Hepatocyte (in vitro differentiated cells): ENCODE measurements around the gene CRYZL1. TPM values are rescaled to one million over a fixed set of nuclear protein-coding genes. Genes with fewer than 3 reads are reported as not detected.
"Not testable (repeated sequence)": the region's sequence is repeated elsewhere in the genome, so short reads cannot be mapped to it uniquely, and the experiment has no call there.

ENCODE experiments used
- DNase-seq: peaks from one replicate; pipeline ENCODE4 v3.0.0-alpha.2; 2016; ENCODE audit warnings: low spot score
- H2AFZ ChIP-seq: fragments of 200-600 bp; sonication (generic); 2 replicates; pipeline ENCODE4 v1.6.0; 2016; ENCODE audit warnings: antibody characterized with exemption, mild to moderate bottlenecking
- H3K27ac ChIP-seq: fragments of 200-600 bp; sonication (generic); 2 replicates; pipeline ENCODE4 v1.5.1; 2016; ENCODE audit warnings: mild to moderate bottlenecking
- H3K27me3 ChIP-seq: fragments of 200-600 bp; sonication (generic); 2 replicates; pipeline ENCODE4 v1.6.1; 2016
- H3K36me3 ChIP-seq: fragments of 200-600 bp; sonication (generic); replicated peaks from 2 replicates; pipeline ENCODE4 v1.5.1; 2016; ENCODE audit warnings: low read depth; ENCODE audit not compliant: insufficient read depth
- H3K4me1 ChIP-seq: fragments of 200-600 bp; sonication (generic); 2 replicates; pipeline ENCODE4 v1.5.1; 2016; ENCODE audit warnings: mild to moderate bottlenecking, moderate library complexity; ENCODE audit not compliant: insufficient read depth
- H3K4me2 ChIP-seq: fragments of 200-600 bp; sonication (generic); 2 replicates; pipeline ENCODE4 v1.6.0; 2016
- H3K4me3 ChIP-seq: fragments of 200-600 bp; sonication (generic); 2 replicates; pipeline ENCODE4 v1.5.1; 2016; ENCODE audit warnings: mild to moderate bottlenecking
- H3K79me2 ChIP-seq: fragments of 200-600 bp; sonication (generic); 2 replicates; pipeline ENCODE4 v1.6.0; 2017; ENCODE audit warnings: mild to moderate bottlenecking
- H3K9me2 ChIP-seq: fragments of 200-600 bp; sonication (generic); replicated peaks from 2 replicates; pipeline ENCODE4 v1.6.0; 2017; ENCODE audit warnings: mild to moderate bottlenecking; ENCODE audit not compliant: insufficient read depth
- H3K9me3 ChIP-seq: fragments of 200-600 bp; sonication (generic); 2 replicates; pipeline ENCODE4 v1.5.1; 2016; ENCODE audit warnings: low read depth, mild to moderate bottlenecking
- H4K20me1 ChIP-seq: fragments of 200-600 bp; sonication (generic); 2 replicates; pipeline ENCODE4 v1.6.0; 2016; ENCODE audit warnings: mild to moderate bottlenecking; ENCODE audit not compliant: insufficient read depth, poor library complexity, severe bottlenecking
- EZH2 ChIP-seq: fragments of 200-600 bp; sonication (generic); IDR thresholded peaks from 2 replicates; pipeline ENCODE4 v1.6.1; 2016; ENCODE audit warnings: antibody characterized with exemption, mild to moderate bottlenecking, borderline replicate concordance
- EZH2phosphoT487 ChIP-seq: fragments of 200-600 bp; sonication (generic); IDR thresholded peaks from one replicate; pipeline ENCODE4 v1.6.1; 2018; ENCODE audit warnings: antibody characterized with exemption, mild to moderate bottlenecking, low read depth, moderate library complexity; ENCODE audit not compliant: unreplicated experiment, severe bottlenecking
- WGBS: methylation state at CpG from one replicate; pipeline ENCODE4 v1.1.6; 2016; ENCODE audit warnings: low lambda C conversion rate; ENCODE audit errors: missing lambda C conversion rate; 5-methylcytosine and 5-hydroxymethylcytosine counted together
- polyA plus RNA-seq: library from polyadenylated mRNA; unstranded; fragments of >200 nt; fragmentation: Nextera tagmentation; extraction: Ambion mirVana; gene quantifications from 2 replicates; pipeline ENCODE4 v1.2.1, GENCODE V29; 2016
- total RNA-seq: library from RNA; depleted of rRNA; stranded (reverse); fragments of >200 nt; gene quantifications from 2 replicates; pipeline ENCODE4 v1.2.3, GENCODE V29; 2014
- TF ChIP-seq, protein P1 (sequence below): fragments of 200-600 bp; sonication (generic); IDR thresholded peaks from 2 replicates; pipeline ENCODE4 v1.5.1; 2016; ENCODE audit warnings: antibody characterized with exemption, mild to moderate bottlenecking; ENCODE audit not compliant: poor library complexity

Gene CRYZL1
- total and polyA plus RNA-seq, 2 experiments from 2014 or later, result 29.7 to 41.5 TPM

DNA sequence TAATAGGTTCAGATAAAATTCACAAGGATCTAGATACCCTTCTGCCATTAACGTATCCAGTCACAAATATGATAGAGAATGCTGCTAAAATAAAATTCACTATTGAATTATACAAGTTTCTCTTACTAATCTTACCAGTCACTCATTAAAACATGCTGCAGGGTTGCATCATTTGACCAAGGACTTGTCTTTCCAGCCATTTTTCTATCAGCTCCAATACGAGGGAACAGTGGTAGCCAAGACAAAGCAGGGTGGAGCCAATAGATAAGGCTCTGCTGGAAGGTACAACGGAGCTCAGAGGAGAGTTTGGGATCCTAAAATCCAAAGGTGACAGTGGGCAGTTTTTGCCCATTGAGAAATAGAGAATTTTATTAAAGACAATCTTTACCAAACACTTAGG is 57.1 kb downstream of the CRYZL1 start:
- H3K4me2 ChIP-seq, result no peak overlapping the region
- WGBS, result 75% methylated on average over 3 of the region's 3 CpGs
- DNase-seq, result no peak
- H3K9me2 ChIP-seq, result no peaks in the 10 kb centered on the region
- H3K4me3 ChIP-seq, result no peak overlapping the region
- no peaks in the 10 kb centered on the region for H4K20me1 ChIP-seq
- H3K79me2 ChIP-seq, result peaks cover 40% of the 10 kb centered on the region
- H3K4me1 ChIP-seq, result peaks cover 4% of the 10 kb centered on the region
- no peaks in the 10 kb centered on the region for H3K27me3 ChIP-seq
- no peak overlapping the region for H3K27ac ChIP-seq
- TF ChIP-seq EZH2, result no peak
- no peak for TF ChIP-seq EZH2phosphoT487
- TF ChIP-seq, protein P1, sequence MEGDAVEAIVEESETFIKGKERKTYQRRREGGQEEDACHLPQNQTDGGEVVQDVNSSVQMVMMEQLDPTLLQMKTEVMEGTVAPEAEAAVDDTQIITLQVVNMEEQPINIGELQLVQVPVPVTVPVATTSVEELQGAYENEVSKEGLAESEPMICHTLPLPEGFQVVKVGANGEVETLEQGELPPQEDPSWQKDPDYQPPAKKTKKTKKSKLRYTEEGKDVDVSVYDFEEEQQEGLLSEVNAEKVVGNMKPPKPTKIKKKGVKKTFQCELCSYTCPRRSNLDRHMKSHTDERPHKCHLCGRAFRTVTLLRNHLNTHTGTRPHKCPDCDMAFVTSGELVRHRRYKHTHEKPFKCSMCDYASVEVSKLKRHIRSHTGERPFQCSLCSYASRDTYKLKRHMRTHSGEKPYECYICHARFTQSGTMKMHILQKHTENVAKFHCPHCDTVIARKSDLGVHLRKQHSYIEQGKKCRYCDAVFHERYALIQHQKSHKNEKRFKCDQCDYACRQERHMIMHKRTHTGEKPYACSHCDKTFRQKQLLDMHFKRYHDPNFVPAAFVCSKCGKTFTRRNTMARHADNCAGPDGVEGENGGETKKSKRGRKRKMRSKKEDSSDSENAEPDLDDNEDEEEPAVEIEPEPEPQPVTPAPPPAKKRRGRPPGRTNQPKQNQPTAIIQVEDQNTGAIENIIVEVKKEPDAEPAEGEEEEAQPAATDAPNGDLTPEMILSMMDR, result no peak
- H3K36me3 ChIP-seq, result no peaks in the 10 kb centered on the region
- no peak overlapping the region for H2AFZ ChIP-seq
- H3K9me3 ChIP-seq, result no peaks in the 10 kb centered on the region

DNA sequence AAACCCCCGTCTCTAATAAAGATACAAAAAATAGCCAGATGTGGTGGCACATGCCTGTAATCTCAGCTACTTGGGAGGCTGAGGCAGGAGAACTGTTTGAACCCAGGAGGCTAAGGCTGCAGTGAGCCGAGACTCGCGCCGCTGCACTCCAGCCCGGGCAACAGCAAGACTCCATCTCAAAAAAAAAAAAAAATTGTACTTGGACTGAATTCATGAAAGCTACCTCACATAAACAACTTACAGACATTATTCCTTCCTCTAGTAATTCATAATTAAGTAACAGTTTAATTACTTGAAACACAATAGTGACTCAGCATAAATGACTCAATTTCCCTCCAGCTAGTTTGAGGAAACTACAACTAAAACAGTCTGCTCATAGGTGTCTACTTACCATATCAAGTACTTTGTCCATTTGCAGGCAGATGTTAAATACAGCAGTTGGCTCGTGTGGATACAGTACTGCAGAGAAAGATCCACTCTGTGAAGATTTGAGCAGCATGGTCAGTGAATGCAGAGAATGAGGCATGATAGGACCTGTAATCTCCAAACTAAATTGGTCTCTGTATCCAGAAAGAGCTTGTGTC is 62.5 kb downstream of the CRYZL1 start:
- H3K79me2 ChIP-seq, result peaks cover 11% of the 10 kb centered on the region
- H3K27ac ChIP-seq, result peak overlapping the region; percentile 28
- no peak overlapping the region for H3K4me3 ChIP-seq

DNA sequence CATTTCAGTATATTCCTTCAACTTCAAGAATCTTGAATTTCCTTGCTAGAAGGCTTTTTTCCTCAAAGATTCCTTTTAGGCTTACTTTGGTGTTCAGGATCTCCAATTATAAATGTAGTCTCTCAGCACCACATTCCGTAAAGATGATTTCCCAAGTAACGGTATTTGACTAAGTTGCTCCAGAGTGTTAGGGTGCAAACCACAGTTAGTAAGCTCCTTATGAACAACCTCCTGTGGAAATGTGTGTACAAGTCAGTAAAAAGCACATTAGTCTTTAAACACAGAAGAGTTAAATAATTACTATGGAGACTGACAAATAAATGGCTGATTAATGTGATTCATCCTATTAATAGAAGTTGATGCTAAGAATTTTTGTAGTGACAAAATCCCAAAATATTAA is 63.3 kb downstream of the CRYZL1 start:
- Histone ChIP-seq H2AFZ (no peak overlapping the region), H3K4me3 (no peak overlapping the region), H3K27ac (no peak overlapping the region), H4K20me1 (no peaks in the 10 kb centered on the region), H3K36me3 (no peaks in the 10 kb centered on the region), H3K9me2 (no peaks in the 10 kb centered on the region), H3K9me3 (no peaks in the 10 kb centered on the region), H3K79me2 (peaks cover 11% of the 10 kb centered on the region), H3K4me2 (no peak overlapping the region), H3K4me1 (peaks cover 6% of the 10 kb centered on the region), H3K27me3 (no peaks in the 10 kb centered on the region)
- DNase-seq, result no peak
- WGBS, result 86% methylated on average over 2 of the region's 2 CpGs
- TF ChIP-seq EZH2phosphoT487, result no peak
- TF ChIP-seq, protein P1, result no peak
- no peak for TF ChIP-seq EZH2

More for the DNA sequence above, 62.5 kb downstream of the CRYZL1 start:
- WGBS, result 92% methylated on average over 7 of the region's 7 CpGs
- peaks cover 6% of the 10 kb centered on the region for H3K4me1 ChIP-seq
- H3K9me3 ChIP-seq, result no peaks in the 10 kb centered on the region
- no peak overlapping the region for H2AFZ ChIP-seq
- DNase-seq, result no peak
- no peak overlapping the region for H3K4me2 ChIP-seq
- no peaks in the 10 kb centered on the region for H4K20me1 ChIP-seq
- no peaks in the 10 kb centered on the region for H3K9me2 ChIP-seq
- TF ChIP-seq EZH2phosphoT487 (no peak), EZH2 (no peak)
- TF ChIP-seq, protein P1, result no peak
- H3K27me3 ChIP-seq, result no peaks in the 10 kb centered on the region
- no peaks in the 10 kb centered on the region for H3K36me3 ChIP-seq

DNA sequence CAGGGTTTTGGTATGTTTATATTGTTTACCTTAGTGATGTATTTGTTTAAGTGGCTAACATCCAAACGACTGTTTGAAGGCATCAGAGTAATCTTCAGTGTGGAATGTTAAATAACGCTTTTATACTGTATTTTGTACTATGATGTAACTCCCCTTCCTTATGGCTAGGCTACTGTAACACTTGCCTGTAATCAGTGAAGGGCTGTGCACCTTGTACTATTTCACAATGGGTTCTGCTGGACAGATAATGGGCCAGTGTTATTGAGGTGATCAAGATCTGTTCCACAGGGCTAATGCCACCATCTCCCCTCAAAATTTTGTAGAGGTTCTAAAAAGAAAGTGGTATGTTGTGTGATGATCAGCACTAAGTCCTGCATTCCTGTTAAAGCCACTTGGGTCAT is 64.8 kb downstream of the CRYZL1 start:
- not testable (repeated sequence) for H3K27me3 ChIP-seq, H2AFZ ChIP-seq, H3K9me2 ChIP-seq, H3K9me3 ChIP-seq, H3K4me2 ChIP-seq, H3K36me3 ChIP-seq, H3K4me3 ChIP-seq, H3K4me1 ChIP-seq, H4K20me1 ChIP-seq
- peaks cover 17% of the 10 kb centered on the region for H3K79me2 ChIP-seq
- peak overlapping the region; percentile 49 for H3K27ac ChIP-seq
- DNase-seq, result peak; percentile 19
- WGBS, result 34% methylated on average over 2 of the region's 2 CpGs
